K562 (cell line): ENCODE measurements around the gene LPIN2. TPM values are rescaled to one million over a fixed set of nuclear protein-coding genes. Genes with fewer than 3 reads are reported as not detected.

ENCODE experiments used
- BRD9 ChIP-seq: fragments of 450-650 bp; IDR thresholded peaks from 2 replicates; pipeline ENCODE4 v1.6.1; 2018; ENCODE audit warnings: low read depth; ENCODE audit not compliant: partially characterized antibody
- FIP1L1 ChIP-seq: fragments of 200-400 bp; formaldehyde crosslinking; IDR thresholded peaks from 2 replicates; pipeline ENCODE4 v1.6.1; 2018; ENCODE audit warnings: mild to moderate bottlenecking, low read depth, low read length; ENCODE audit not compliant: poor library complexity, severe bottlenecking
- HLTF ChIP-seq: fragments of 450-650 bp; IDR thresholded peaks from 2 replicates; pipeline ENCODE4 v1.6.1; 2016
- KDM2B ChIP-seq: fragments of 250-450 bp; sonication (Bioruptor Pico); IDR thresholded peaks from 2 replicates; pipeline ENCODE4 v1.8.0; 2021; ENCODE audit warnings: mild to moderate bottlenecking, moderate library complexity
- KLF6 ChIP-seq: fragments of 250-450 bp; sonication (Bioruptor Pico); IDR thresholded peaks from 2 replicates; pipeline ENCODE4 v1.4.0; 2020; ENCODE audit warnings: mild to moderate bottlenecking, moderate library complexity, borderline replicate concordance
- NBN ChIP-seq: fragments of 450-650 bp; IDR thresholded peaks from 2 replicates; pipeline ENCODE4 v1.6.1; 2016; ENCODE audit warnings: low read depth, mild to moderate bottlenecking
- NCOA2 ChIP-seq, 2 experiments: fragments of 450-650 bp; IDR thresholded peaks; 2 replicates each; pipeline ENCODE4 v1.6.1; 2018; ENCODE audit warnings: mild to moderate bottlenecking in 2 of 2, moderate library complexity in 1 of 2; ENCODE audit not compliant: partially characterized antibody in 2 of 2
- TCF7L2 ChIP-seq: fragments of 150-350 bp; IDR thresholded peaks from 2 replicates; pipeline ENCODE4 v1.6.1; 2016; ENCODE audit warnings: low read depth, mild to moderate bottlenecking, low read length, moderate library complexity
- TEAD2 ChIP-seq: fragments of 450-650 bp; IDR thresholded peaks from 2 replicates; pipeline ENCODE4 v1.6.1; 2016; ENCODE audit warnings: missing genetic modification characterization, control low read depth, missing compliant biosample characterization
- TFAM ChIP-seq: fragments of 250-450 bp; sonication (Bioruptor Pico); conservative IDR thresholded peaks from 2 replicates; pipeline ENCODE4 v1.5.0; 2021; ENCODE audit warnings: mild to moderate bottlenecking, moderate library complexity
- TRIM24 ChIP-seq, 2 experiments: fragments of 450-650 bp; IDR thresholded peaks; 2 replicates each; pipeline ENCODE4 v1.6.1; 2016
- TSC22D4 ChIP-seq: fragments of 450-650 bp; IDR thresholded peaks from 2 replicates; pipeline ENCODE4 v1.6.1; 2016; ENCODE audit warnings: missing genetic modification characterization, missing biosample characterization, control low read depth
- U2AF2 ChIP-seq: fragments of 200-400 bp; formaldehyde crosslinking; optimal IDR thresholded peaks from 2 replicates; pipeline ENCODE3; 2017; ENCODE audit warnings: low read depth, mild to moderate bottlenecking, low read length
- ZNF217 ChIP-seq: sonication (generic); formaldehyde crosslinking; IDR thresholded peaks from 2 replicates; pipeline ENCODE4 v1.8.0; 2022; ENCODE audit warnings: mild to moderate bottlenecking, missing genetic modification reagents
- ZNF41 ChIP-seq: fragments of 250-450 bp; sonication (Bioruptor Pico); conservative IDR thresholded peaks from 2 replicates; pipeline ENCODE4 v1.4.0; 2020; ENCODE audit warnings: mild to moderate bottlenecking
- polyA plus RNA-seq, 8 experiments: library from polyadenylated mRNA; depleted of rRNA in 4 of 8; stranded (reverse) in 5 of 8; unstranded in 3 of 8; fragments of >200 nt; fragmentation: Nextera tagmentation in 2 of 8; fragmentation: Illumina TruSeq in 1 of 8; extraction: Ambion mirVana in 2 of 8; extraction: Trizol in 1 of 8; gene quantifications; 2 replicates each; pipeline versions ENCODE4 v1.2.1 to v1.2.3, GENCODE V29; 2011 to 2014; ENCODE audit warnings: inconsistent platforms in 1 of 8, missing spikeins in 1 of 8
- total RNA-seq, 7 experiments: library from RNA; depleted of rRNA in 6 of 7; stranded (reverse); fragments of >200 nt in 6 of 7; fragmentation: Illumina TruSeq in 2 of 7; extraction: Trizol in 2 of 7; gene quantifications; 2 replicates each; pipeline versions ENCODE4 v1.2.1 to v1.2.3, GENCODE V29; 2011 to 2021; ENCODE audit warnings: low replicate concordance in 1 of 7
- TF ChIP-seq, protein P1 (sequence below): fragments of 450-650 bp; IDR thresholded peaks from 2 replicates; pipeline ENCODE4 v1.6.1; 2017; ENCODE audit warnings: antibody characterized with exemption, mild to moderate bottlenecking
- TF ChIP-seq, protein P2 (sequence below): sonication (generic); formaldehyde crosslinking; IDR thresholded peaks from 2 replicates; pipeline ENCODE4 v1.8.1; 2022; ENCODE audit warnings: missing genetic modification reagents
- TF ChIP-seq, protein P3 (sequence below), 2 experiments: fragments of 150-350 bp in 1 of 2; IDR thresholded peaks; 2 replicates each; pipeline ENCODE4 v1.6.1; 2012 to 2016; ENCODE audit warnings: low read depth in 2 of 2, low read length in 2 of 2, mild to moderate bottlenecking in 1 of 2, moderate library complexity in 1 of 2

The LPIN2 gene
- total and polyA plus RNA-seq, 9 of the 15 experiments (the other 6 are each of a cell fraction or from before 2014, with no cell fraction given) = 5.2 to 34.8 (median 24.6) TPM

GRCh38 chr18:3013024-3013804 lies at the start of gene LPIN2 (continued):
- no peak for TF ChIP-seq TFAM
- TF ChIP-seq KDM2B (CRISPR knock-in tag) = no peak; the same call in 1 of the 2 replicates
- TF ChIP-seq, protein P1, sequence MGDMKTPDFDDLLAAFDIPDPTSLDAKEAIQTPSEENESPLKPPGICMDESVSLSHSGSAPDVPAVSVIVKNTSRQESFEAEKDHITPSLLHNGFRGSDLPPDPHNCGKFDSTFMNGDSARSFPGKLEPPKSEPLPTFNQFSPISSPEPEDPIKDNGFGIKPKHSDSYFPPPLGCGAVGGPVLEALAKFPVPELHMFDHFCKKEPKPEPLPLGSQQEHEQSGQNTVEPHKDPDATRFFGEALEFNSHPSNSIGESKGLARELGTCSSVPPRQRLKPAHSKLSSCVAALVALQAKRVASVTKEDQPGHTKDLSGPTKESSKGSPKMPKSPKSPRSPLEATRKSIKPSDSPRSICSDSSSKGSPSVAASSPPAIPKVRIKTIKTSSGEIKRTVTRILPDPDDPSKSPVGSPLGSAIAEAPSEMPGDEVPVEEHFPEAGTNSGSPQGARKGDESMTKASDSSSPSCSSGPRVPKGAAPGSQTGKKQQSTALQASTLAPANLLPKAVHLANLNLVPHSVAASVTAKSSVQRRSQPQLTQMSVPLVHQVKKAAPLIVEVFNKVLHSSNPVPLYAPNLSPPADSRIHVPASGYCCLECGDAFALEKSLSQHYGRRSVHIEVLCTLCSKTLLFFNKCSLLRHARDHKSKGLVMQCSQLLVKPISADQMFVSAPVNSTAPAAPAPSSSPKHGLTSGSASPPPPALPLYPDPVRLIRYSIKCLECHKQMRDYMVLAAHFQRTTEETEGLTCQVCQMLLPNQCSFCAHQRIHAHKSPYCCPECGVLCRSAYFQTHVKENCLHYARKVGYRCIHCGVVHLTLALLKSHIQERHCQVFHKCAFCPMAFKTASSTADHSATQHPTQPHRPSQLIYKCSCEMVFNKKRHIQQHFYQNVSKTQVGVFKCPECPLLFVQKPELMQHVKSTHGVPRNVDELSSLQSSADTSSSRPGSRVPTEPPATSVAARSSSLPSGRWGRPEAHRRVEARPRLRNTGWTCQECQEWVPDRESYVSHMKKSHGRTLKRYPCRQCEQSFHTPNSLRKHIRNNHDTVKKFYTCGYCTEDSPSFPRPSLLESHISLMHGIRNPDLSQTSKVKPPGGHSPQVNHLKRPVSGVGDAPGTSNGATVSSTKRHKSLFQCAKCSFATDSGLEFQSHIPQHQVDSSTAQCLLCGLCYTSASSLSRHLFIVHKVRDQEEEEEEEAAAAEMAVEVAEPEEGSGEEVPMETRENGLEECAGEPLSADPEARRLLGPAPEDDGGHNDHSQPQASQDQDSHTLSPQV = no peak
- no peak for TF ChIP-seq BRD9
- TF ChIP-seq, protein P2, sequence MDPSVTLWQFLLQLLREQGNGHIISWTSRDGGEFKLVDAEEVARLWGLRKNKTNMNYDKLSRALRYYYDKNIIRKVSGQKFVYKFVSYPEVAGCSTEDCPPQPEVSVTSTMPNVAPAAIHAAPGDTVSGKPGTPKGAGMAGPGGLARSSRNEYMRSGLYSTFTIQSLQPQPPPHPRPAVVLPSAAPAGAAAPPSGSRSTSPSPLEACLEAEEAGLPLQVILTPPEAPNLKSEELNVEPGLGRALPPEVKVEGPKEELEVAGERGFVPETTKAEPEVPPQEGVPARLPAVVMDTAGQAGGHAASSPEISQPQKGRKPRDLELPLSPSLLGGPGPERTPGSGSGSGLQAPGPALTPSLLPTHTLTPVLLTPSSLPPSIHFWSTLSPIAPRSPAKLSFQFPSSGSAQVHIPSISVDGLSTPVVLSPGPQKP = no peak
- TF ChIP-seq ZNF41 (CRISPR knock-in tag) = no peak
- TF ChIP-seq U2AF2 = no peak
- no peak for TF ChIP-seq NCOA2 (IDR thresholded peaks at IDR 0.05; ENCODE audit: partially characterized antibody in 2 of 2)
- TF ChIP-seq KLF6 (CRISPR knock-in tag) = 0 out of 2 replicates have a peak, but pooled peaks have one; percentile 33
- TF ChIP-seq ZNF217 (CRISPR knock-in tag) = no peak
- no peak for TF ChIP-seq TRIM24 (IDR thresholded peaks at IDR 0.05)
- no peak for TF ChIP-seq HLTF
- no peak for TF ChIP-seq NBN
- TF ChIP-seq, protein P3, sequence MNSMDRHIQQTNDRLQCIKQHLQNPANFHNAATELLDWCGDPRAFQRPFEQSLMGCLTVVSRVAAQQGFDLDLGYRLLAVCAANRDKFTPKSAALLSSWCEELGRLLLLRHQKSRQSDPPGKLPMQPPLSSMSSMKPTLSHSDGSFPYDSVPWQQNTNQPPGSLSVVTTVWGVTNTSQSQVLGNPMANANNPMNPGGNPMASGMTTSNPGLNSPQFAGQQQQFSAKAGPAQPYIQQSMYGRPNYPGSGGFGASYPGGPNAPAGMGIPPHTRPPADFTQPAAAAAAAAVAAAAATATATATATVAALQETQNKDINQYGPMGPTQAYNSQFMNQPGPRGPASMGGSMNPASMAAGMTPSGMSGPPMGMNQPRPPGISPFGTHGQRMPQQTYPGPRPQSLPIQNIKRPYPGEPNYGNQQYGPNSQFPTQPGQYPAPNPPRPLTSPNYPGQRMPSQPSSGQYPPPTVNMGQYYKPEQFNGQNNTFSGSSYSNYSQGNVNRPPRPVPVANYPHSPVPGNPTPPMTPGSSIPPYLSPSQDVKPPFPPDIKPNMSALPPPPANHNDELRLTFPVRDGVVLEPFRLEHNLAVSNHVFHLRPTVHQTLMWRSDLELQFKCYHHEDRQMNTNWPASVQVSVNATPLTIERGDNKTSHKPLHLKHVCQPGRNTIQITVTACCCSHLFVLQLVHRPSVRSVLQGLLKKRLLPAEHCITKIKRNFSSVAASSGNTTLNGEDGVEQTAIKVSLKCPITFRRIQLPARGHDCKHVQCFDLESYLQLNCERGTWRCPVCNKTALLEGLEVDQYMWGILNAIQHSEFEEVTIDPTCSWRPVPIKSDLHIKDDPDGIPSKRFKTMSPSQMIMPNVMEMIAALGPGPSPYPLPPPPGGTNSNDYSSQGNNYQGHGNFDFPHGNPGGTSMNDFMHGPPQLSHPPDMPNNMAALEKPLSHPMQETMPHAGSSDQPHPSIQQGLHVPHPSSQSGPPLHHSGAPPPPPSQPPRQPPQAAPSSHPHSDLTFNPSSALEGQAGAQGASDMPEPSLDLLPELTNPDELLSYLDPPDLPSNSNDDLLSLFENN (IDR thresholded peaks at IDR 0.05; ENCODE audit: low read depth in 2 of 2, low read length in 2 of 2) = no peak
- TF ChIP-seq TSC22D4 (tag) = no peak
- TF ChIP-seq TCF7L2 = no peak
- no peak for TF ChIP-seq FIP1L1
- TF ChIP-seq TEAD2 (tag) = no peak
